HG03565 (cell line): Measurements from ENCODE around the gene WNK2.
"Not testable (repeated sequence)": the region's sequence is repeated elsewhere in the genome, so short reads cannot be mapped to it uniquely, and the experiment has no call there.

Experiments
- ATAC-seq: cut with Tn5 transposase; IDR thresholded peaks from one replicate; pipeline ENCODE4 v1.9.1; 2021; ENCODE audit warnings: mild to moderate bottlenecking, moderate library complexity; ENCODE audit not compliant: unreplicated experiment

The WNK2 gene

GRCh38 chr9:93357649-93358048, 173.7 kb downstream of the WNK2 start:
- no peak for ATAC-seq

DNA sequence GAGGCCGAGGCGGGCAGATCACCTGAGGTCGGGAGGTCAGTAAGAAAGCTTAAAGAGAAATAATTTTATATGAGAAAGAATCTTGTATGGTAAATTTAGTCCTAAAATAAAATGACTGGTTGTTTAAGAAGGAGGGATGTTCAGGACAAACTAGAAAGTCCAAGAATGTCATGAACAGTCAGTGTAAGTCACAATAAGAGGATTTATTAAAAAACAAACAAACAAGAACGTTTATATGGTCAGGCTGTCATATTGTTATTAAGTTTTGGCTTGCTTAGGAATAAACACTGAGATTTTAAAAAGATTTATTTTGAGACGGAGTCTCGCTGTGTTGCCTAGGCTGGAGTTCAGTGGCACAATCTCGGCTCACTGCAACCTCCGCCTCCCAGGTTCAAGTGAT, 176.0 kb downstream of the WNK2 start:
- not testable (repeated sequence) for ATAC-seq

DNA sequence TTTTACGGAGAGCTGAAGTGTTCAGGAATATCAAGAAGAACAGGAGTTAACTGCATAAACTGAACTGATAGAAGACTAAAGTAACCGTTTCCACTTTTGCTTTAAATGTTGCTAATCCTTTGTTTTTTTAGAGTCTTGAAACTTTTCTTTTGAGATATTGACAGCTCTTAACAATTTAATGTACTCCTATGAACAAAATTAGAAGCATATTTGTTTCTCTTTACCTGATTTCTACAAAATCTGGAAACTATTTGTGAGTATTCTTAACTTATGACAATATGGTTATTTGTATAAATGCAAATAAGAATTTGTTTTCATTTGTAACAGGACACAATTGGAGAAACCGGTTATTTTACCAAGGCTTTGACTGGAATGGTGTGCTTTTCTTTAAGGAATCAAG, 178.1 kb downstream of the WNK2 start:
- no peak for ATAC-seq

- no peak for ATAC-seq
Observed at GRCh38 chr9:93364734-93365426, 180.9 kb downstream of the WNK2 start.

DNA sequence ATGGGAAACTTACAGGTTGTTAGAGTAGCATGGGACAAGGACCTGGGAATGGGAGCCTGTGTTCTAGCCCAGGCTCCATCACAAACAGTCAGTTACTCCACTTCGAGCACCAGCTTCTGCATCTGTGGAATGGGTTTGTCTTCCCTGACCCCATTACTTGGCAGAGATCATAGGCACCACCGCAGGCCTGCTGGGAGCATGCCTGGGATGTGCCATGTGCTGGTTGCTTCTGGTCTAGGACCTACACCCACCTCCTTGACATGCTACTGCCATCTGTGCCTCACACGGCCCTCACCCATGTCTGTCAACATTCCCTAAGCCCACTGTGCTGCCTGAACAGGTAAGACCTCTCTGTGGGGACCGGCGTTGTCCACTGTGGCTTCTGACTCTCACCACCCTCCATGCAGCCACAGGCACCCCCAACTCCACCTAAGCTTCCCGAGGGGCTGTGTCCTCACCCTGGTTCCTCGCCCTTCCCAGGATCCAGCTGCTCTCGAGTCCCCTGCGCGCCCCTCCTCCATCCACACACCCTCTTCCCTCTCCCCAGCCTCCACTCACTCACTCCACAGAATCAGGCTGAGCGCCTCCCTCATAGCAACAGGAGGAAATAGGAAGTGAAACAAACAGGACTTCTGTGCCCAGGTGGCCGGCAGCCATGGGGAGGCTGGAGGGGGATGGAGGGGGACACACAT, 181.6 kb downstream of the WNK2 start:
- ATAC-seq: no peak

DNA sequence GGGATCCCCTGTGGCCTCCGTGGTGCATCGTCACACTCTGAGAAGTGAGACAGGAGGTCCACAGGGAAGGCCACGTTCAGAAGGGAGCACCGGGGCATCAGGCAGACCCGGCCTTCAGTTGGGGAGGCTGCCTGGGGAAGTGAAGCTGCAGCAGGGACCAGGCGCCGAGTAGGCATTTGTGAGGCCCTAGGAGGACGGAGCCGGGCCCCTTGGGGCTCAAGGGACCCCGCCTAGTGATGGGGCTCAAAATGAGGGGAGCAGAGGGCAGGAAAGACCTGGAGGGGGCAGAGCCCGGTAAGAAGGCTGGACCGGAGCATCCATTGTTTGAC, 182.1 kb downstream of the WNK2 start:
- ATAC-seq: no peak

DNA sequence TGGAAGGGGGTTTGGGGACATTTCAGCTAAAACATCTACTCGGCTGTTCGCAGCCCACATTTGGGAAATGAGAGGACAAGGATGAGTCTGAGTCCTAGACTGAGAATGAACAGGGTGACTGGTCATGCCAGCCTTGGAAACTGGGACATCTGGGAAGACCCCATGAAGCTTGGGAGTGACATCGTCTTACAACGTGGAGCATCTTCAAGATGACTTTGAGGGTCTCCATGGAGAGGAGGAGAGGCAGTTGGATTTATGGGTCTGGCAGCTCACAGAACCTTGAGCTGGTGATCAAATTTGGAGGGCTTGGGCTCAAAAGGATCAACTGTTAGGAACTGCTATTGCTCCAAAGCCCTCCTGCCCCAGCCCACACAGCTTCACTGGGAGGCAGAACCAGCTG, 182.5 kb downstream of the WNK2 start:
- ATAC-seq: not testable (repeated sequence)

GRCh38 chr9:93368437-93368836, 184.5 kb downstream of the WNK2 start:
- no peak for ATAC-seq

GRCh38 chr9:93369686-93370085, 185.7 kb downstream of the WNK2 start:
- no peak for ATAC-seq
